ENCODE data around the gene CDH20.
A peak's percentile ranks its signal among the peaks of the same experiment; 100 is the strongest.

The CDH20 gene

DNA sequence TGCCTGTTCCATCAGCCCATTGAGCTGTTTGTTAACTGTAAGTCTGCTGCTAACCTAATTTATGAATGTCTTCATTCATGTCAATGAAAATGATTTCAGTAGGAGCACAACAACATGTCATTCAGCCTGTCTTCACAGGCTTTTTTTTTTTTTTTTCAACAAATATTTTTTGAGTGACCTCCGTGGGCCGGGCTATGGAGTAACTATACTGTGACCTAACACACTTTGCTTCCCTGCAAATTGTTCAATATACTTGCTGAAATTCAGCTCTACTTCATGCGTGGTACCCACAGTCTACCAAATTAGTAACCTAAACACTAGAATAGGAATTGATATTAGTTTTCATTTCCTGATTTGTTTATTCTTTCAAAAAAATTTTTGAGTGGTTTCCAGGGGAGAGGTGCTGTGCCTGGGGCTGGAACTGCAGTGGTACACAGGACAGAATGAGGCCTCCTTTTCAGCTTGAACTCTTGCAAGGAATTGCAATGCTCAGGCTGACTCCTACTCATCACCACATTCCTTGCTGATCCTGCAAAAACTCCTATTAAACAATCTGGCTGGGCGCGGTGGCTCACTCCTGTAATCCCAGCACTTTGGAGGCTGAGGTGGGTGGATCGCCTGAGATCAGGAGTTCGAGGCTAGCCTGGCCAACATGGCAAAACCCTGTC, 87.1 kb downstream of the CDH20 start:
- ChIA-PET CTCF (interaction anchor here (0.9 to 1.2 kb wide), 3 partner anchors 10 to 14 kb away, joined by 3 read pairs; no protein-coding TSS in a partner anchor), POLR2A (no interaction called here)
- TF ChIP-seq, protein P1, sequence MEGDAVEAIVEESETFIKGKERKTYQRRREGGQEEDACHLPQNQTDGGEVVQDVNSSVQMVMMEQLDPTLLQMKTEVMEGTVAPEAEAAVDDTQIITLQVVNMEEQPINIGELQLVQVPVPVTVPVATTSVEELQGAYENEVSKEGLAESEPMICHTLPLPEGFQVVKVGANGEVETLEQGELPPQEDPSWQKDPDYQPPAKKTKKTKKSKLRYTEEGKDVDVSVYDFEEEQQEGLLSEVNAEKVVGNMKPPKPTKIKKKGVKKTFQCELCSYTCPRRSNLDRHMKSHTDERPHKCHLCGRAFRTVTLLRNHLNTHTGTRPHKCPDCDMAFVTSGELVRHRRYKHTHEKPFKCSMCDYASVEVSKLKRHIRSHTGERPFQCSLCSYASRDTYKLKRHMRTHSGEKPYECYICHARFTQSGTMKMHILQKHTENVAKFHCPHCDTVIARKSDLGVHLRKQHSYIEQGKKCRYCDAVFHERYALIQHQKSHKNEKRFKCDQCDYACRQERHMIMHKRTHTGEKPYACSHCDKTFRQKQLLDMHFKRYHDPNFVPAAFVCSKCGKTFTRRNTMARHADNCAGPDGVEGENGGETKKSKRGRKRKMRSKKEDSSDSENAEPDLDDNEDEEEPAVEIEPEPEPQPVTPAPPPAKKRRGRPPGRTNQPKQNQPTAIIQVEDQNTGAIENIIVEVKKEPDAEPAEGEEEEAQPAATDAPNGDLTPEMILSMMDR (IDR thresholded peaks at IDR 0.05; ENCODE audit: control extremely low read depth, extremely low read depth, low read depth, missing control alignments): no peak
- no peak for DNase-seq (ENCODE audit: extremely low spot score)

DNA sequence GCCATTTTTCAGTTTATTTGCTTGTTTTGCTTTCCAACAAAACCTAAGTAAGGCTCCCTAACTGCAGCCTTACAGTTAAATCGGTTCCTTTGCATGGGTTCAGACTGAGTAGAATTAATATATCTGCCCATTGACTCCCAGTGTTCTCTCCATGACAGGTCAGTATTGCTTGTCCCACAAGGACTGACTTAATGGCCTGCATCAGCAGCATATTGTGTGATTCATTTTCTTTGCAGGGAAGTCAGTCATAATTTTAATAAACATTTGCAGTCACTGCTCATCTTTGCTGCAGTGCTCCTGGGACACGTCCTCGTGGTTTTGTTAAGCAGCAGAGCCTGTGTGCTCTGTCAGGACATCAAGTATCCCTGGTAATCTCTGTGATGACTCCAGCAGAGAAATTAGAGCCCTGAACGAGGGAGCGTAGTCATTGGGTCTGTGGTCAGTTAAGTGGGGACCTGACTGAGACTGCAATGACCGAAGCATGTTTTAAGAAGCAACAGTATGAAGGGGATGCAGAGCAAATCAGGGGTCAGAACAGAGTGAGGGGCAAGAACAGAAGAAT, 93.3 kb downstream of the CDH20 start:
- ChIA-PET POLR2A (no interaction called here), CTCF (no interaction called here)
- TF ChIP-seq, protein P1 (IDR thresholded peaks at IDR 0.05; ENCODE audit: control extremely low read depth, extremely low read depth, low read depth, missing control alignments): no peak
- no peak for DNase-seq (ENCODE audit: extremely low spot score)

DNA sequence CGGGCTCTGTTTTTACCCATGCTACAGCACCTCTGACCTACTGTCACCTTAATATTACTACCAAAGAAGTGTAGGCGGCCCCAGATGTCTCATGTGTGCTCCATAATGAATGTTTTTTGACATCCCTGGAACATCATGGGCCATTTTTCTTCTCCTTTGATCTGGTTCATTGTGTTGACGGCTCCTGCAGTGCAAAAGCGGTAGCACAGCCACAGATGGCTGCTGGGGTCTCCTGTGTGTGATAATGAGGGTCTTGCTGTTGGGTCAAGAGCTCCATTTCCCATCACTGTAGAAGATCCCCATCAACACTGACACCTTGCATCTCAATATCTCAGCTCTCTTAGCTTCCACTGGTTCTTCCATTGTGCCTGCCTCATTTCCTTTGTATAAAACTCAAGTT, 95.0 kb downstream of the CDH20 start:
- ChIA-PET POLR2A (no interaction called here), CTCF (no interaction called here)
- no peak for DNase-seq (ENCODE audit: extremely low spot score)
- TF ChIP-seq, protein P1 (IDR thresholded peaks at IDR 0.05; ENCODE audit: control extremely low read depth, extremely low read depth, low read depth, missing control alignments): no peak

DNA sequence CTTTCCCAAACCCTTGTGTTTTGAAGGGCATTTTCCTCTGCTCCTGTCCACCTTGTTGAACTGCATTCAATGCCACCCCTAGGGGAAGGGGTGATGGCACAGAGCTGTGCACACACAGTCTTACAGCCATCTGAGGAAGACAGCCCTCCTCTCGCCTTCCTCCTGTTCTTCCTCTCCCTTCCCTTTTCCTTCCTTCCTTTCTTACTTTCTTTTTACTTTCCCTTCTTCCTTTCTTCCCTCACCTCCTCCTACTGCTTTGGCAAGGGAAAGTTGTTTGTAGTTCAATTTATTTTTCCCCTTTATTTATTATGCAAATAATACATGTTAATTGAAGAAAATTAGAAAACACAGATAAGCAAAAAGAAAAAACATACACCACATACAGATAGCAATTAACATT, 99.4 kb downstream of the CDH20 start:
- no peak for DNase-seq (ENCODE audit: extremely low spot score)

DNA sequence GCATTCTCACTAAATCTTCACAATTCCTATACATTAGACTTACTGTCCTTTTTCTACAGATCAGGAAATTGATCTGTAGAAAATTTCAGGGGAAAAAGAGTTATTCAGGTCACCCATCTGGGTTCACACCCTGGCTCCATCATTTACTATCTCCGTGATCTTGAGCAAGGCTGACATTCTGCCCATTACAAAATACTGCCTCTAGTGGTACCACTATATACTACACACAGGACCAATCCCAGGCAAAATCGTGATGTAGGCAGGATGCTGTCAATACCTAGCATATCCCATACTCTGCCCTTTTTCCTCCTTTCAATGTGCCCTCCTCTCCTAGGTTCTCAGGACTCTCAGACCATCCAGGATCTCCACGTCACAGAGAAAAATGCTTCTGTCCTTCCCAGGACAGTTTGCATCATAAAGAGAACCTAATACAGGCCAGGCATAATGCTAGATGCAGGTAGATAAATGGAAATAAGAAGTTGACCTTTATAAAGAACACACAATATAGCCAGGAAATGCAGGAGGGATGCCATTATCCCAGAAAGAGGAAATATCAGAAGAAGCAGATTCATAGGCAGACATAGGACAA, 101.9 kb downstream of the CDH20 start:
- TF ChIP-seq, protein P1 (IDR thresholded peaks at IDR 0.05; ENCODE audit: control extremely low read depth, extremely low read depth, low read depth, missing control alignments): peak; percentile 31
- ChIA-PET POLR2A (no interaction called here), CTCF (interaction anchor here (1.6 kb wide), 1 partner anchor 15 kb away, joined by 3 read pairs; no protein-coding TSS in a partner anchor)
- no peak for DNase-seq (ENCODE audit: extremely low spot score)

More for the DNA sequence above, 99.4 kb downstream of the CDH20 start:
- ChIA-PET CTCF (no interaction called here), POLR2A (no interaction called here)
- TF ChIP-seq, protein P1 (IDR thresholded peaks at IDR 0.05; ENCODE audit: control extremely low read depth, extremely low read depth, low read depth, missing control alignments): no peak

DNA sequence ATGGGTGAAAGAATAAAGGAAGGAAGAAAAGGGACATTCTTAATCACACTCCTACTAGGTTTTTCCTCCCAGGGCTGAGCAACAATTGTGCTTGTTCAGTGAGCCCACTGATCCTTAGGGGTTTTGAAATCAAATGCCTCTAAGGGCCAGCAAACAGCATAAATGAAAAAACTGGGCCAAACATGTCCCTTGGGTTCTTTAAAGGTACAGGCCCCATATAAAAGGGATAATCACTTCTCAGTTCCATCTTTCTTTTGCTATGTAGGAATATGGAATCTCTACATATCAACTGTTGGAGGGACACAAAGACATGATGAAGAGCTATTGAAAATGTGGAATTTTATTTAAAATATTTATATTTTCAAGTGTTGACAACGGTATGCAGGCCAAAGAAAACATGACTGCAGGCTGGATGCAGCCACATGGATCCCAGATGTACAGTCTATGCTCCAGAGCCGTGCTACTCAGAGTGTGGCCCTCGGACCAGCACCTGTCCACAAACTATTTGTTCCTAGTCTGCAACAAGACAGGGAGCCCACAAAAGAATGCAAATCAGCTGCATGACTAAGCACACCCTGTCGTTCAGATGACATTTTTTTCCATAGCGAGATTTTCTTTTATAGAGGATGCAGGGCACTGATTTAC, 110.0 kb downstream of the CDH20 start:
- TF ChIP-seq, protein P1 (IDR thresholded peaks at IDR 0.05; ENCODE audit: control extremely low read depth, extremely low read depth, low read depth, missing control alignments): no peak
- POLR2A ChIA-PET: no interaction called here
- CTCF ChIA-PET: no interaction called here
- DNase-seq (ENCODE audit: extremely low spot score): no peak

Measured in GM10248 (cell line).